Fibroblast of upper back skin (primary cell): ENCODE data around the gene MRPS2.
A peak's percentile ranks its signal among the peaks of the same experiment; 100 is the strongest.
"Not testable (repeated sequence)": the region's sequence is repeated elsewhere in the genome, so short reads cannot be mapped to it uniquely, and the experiment has no call there.

ENCODE experiments used
- DNase-seq: peaks from one replicate; pipeline ENCODE4 v3.0.0-alpha.2; 2013

MRPS2 gene

DNA sequence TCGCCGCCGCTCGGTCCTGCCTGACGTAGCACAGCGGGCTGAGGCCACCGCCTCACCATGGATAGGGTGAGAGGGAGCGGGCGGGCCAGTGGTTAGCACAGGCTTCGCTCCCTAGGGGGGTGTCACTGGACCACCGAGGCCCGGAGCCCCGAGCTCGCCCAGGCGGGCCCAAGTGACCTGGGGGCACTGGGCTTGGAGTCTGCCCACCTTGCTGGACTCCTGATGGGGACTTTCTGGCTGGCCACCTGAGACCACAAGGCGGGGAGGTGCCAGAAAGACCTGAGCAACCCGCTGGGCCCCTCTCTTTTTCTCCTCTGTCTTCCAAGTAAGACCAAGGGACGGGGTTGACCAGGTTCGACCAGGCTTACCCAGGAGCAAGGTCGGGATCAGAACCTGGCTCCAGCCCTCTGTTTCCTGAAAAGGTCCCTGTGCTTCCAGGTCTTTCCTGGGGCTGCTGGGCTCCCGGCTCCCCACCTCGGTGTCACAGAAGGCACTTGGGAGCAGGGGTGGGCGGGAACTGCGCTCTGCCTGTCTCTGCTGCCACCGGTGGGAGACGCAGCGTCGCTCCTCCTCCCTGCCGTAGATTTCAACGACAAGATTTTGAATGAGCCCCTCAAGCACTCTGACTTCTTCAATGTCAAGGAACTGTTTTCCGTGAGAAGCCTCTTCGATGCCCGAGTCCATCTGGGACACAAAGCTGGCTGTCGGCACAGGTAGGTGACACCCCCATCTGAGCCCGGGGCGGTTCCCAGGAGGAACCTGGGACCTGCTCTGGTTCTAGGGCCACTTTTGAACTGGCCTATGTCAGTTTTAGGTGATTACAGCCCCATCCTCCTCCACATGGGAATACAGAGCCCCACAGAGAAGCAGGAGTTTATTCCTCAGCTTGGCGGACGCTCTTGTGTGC, 1.0 kb downstream of the MRPS2 start:
- no peak for DNase-seq

DNA sequence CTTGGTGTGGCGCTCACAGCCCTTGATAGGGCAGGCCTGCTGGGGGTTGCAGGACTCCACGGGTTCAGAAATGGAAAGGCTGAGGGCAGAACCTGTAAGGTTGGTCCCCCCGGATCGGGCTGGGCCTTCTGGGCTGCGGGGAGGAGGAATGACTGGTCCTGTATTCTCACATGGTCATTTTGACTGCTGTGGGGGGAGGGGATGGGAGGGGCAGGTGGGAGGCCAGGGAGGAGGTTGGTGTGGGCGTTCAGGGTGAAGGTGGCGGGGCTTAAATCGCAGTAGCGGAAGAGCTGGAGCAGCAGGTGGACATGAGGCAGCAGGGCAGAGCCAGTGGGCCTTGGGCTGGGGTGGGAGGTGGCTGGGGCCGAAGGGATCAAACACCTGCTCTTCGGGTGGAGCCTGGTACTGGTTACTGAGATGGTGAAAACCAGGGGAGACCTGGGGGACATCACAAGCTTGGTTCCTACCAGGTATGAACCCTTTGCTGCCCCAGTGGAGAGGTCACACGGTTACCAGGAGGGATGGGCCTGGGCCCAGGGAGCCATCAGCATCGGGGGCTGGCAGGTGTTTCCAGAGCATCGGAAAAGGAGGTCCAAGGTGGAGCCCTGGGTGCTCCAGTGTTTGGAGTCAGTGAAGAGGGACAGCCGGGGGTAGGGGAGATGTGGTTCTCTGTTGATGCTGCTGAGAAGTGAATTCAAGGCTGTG, 1.8 kb downstream of the MRPS2 start:
- no peak for DNase-seq

DNA sequence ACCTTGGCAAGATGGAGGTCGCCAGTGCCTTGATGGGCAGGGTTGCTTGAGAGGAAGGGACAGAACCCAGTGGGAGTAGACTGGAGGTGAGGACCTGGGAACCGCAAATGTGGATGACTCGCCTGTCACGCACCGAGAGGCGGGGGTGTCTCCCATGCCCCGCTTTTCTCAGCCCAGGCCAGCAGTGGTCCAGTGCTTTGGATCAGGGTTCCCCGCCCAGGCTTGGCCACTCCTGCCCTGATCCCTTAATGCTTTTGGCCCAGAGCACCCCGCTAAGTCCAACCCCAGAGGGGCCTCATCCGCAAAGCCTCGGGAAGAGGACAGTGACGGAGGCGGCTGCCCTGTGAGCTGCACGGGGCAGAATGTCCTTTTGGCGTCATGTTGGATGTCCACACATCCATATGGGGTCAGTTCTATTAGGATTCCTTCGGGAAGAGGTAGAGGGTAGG, 2.4 kb downstream of the MRPS2 start:
- DNase-seq, result no peak

- no peak for DNase-seq
Measured at GRCh38 chr9:135503371-135504261, 3.1 kb downstream of the MRPS2 start.

- DNase-seq, result peak; percentile 46
Measured at GRCh38 chr9:135504262-135505243, 4.1 kb downstream of the MRPS2 start.

- no peak for DNase-seq
Measured at GRCh38 chr9:135505406-135506187, 5.1 kb downstream of the MRPS2 start.

DNA sequence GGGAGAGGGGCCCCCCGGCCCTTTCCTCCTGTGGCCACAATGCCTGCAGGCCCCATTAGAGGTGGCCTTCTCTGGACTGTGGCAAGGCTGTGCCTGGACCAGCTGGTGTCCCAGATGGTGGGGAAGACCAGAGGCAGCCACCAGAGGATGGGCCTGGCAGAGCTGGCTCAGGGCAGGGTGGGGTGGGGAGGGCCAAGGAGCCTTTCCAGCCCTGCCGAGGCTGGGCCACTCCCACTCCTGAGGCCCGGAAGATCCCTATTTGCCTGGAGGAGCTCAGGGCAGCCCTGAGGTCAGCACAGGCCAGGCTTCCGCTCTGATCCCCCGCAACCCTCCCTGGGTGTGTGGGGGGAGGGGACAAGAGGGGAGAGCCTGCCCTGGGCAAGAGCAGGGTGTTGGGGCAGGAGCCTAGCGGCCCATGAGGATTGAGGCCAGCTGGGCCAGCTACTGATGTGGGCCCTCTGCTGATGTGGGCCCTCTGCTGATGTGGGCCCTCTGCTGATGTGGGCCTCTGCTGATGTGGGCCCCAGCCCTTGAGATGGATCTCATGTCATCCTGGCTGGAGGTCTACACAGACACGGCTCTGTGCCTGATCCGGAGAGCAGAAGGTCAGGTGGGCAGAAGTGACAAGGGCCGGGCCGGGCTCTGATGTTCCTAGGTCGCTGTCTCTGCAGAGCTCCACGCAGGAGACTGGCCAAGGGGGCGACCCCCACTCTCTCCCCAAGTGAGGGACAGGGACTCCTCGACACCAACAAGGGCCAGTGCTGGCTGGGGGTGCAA, 6.0 kb downstream of the MRPS2 start:
- no peak for DNase-seq

- no peak for DNase-seq
Measured at GRCh38 chr9:135507104-135508035, 6.9 kb downstream of the MRPS2 start.

GRCh38 chr9:135508211-135508820, 7.8 kb downstream of the MRPS2 start:
- no peak for DNase-seq

- no peak for DNase-seq
Measured at GRCh38 chr9:135509458-135509857, 9.0 kb downstream of the MRPS2 start.

DNA sequence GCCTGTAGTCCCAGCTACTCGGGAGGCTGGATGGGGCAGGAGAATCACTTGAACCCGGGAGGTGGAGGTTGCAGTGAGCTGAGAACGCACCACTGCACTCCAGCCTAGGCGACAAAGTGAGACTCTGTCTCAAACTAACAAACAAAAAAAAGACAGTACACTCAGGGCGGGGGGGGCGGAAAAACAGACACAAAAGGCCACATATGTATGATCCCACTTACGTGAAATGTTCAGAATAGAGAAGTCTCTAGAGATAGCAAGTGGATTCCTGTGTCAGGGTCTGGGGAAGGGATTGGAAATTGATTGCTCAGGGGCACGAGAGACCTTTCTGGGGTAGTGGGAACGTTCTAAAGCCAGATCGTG, 11.7 kb downstream of the MRPS2 start:
- no peak for DNase-seq

DNA sequence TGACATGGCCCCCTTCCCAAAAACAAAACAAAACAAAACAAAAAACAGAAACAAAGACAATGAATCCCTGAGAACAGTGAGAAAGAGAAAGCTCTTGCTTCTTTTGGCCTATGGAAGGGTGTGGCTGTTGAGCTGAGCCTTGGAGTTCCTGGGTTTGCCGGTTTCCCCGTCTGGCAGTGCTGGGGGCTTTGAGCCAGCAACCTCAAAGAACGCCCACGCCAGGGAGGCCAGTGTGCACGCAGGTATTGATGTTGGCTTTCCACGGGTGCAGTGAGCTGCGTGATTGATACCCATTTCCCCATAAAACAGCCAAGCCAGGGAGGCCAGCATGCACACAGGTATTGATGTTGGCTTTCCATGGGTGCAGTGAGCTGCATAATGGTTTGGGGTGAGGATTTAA, 12.4 kb downstream of the MRPS2 start:
- no peak for DNase-seq

- no peak for DNase-seq
Measured at GRCh38 chr9:135513351-135513846, 12.9 kb downstream of the MRPS2 start.

DNA sequence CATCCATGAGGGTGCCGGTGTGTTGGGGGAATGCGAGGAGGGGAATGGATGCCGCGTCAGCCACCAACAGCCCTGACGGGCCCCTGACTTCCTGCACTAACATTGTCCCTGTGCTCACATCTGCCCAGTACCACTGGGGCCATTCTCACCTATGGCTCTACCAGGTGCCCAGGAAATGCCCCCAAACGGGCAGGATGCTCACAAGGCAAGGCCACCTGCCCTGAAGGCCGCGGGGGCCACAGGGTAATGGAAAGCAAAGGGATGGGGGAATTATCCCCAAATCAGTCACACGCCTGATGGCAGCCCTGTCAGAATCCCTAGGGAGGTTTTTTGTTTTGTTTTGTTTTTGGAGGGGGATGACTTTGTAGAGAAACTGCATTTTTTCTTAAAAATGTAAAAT, 13.4 kb downstream of the MRPS2 start:
- not testable (repeated sequence) for DNase-seq

DNA sequence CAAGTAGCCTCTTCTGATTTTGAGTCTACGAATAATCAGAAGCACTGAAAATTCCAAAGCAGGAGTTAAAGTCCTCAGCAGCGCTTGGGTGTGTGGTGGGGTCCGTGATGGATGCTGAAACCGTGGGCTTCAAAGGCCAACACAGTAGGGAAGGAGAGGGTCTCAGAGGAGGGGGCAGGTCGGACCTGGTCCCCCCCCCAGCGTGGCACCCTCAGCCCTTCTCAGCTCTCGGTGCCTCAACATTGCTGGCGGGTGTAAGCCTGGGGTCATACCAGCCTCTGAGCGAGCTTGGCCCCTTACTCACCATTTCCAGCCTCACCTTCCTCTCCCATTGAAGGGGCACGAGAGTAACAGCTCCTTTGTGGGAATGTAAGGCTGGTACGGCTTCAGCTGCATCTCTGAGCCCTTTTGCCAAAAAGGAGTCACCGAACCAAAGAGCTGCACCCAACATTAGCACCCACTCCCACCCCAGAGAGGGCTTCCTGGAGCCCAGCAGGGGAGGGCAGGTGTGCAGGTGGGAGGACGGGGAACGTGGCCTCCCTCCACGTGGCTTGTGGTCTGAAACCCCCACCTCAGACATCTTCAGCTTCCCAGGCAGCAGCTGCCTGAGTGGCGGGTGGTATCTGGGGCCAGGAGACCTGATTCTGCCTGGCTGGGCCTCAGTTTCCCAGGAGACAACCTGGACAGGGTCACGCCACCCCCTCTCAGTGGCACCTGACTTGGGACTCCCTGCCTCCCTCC, 14.0 kb downstream of the MRPS2 start:
- no peak for DNase-seq

DNA sequence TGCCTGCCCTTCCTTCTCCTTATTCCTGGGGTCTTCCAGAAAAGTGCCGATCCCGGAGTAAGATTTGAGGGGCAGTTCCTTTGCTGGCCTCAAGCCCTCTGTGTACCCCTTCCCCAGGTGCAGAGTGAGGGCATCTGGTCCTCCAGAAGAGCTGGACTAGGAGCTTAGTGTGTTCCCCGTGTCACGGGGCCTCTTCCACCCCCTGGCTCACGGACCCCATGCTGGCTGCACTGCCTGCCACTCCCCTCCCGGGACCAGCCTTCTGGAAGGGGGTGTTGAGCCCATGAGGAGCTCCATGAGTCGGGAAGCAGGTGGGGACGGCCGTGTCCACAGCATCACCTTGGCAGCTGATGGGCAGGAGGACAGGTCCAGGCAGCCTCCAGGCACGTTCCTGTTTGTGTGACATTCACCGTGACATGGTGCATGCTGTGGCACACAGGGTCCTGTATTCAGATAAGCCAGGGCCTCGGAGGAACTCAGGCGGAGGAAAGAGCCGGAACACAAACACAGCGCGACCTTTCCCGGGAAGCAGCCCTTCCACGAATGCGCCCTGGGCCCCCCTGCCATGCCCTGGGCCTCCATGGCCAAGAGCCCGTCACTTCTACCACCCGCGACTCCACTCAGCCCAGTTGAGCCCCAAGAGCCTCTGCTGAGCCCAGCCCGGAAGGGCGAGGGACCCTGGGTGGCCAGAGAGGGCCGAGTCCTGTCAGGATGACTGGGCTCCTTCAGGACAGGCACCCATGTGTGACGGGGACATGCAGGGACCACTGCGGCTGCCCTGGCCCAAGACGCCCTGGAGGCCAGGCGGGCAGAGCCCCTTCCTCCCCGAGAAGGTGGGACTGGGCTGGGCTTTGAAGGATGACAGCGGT, 14.8 kb downstream of the MRPS2 start:
- DNase-seq, result no peak
